Kidney tubule cell (primary cell): ENCODE results near the gene ANKRD13B.

Source experiments
- DNase-seq: peaks from one replicate; pipeline ENCODE4 v3.0.0-alpha.2; 2018; ENCODE audit warnings: low spot score

The ANKRD13B gene

DNA sequence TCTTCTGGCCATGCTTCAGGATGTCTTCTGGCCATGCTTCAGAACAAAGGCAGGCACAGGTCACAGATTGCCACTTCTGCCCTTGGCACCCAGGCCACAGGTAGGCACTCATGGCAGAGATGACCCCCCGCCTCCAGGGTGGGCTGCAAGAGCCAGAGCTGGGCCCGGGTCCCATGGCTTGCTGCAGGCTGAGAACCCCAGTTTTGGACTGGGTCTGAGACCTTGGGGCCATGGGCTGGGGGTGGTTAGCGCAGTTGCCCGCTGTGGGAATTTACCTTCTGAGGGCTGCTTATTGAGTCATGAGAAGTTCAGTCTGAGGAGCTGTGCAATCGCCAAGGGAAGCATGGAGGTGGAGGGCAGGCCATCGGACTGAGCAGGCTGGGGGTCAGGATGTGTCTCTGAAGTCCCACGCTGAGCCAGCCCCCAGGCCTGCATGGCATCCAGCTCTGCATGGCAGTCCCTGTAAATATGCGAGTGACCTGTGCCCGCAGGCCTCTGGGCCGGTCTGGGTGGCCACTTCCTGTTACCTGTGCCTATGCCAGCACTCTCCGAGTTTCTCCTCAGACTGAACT, 1.7 kb downstream of the ANKRD13B start:
- no peak for DNase-seq

DNA sequence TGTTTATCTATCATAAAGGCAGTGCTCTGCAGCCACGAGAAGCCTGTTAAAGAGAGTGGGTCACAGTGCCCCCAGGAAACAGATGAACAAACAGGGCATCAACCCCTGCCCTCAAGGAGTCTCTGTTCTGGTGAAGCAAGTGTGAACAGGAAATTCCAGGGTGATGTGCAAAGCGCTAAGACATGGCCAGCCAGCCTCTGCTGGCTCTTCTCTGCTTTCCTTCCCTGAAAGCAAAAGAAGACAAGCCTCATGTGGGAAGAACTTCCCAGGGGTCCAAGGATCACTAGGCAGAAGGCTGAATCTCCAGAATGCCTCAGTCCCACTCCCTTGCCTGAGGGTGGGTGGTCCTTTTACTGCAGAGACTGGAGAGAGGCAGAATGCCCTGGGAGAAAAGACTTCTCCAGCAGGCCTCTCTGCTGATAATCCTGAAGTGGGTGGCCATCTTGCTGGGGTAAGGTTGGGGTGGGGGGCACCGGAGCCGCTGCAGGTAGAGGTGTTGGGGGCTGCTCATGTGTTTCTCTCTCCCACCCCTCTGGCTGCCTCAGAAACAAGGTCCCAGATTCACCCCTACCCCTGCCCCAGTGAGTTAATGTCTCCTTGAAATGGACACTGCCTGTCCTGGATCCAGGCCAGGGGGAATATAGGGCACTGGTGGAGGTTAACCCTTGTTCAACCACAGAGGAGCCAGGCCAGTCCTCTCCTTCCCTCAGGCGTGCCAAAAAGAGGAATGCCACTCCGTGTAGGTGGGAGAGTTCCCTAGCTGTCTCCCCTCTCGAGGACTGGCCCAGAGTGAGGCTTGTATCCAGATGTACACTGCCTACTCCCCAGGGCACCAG, 2.4 kb downstream of the ANKRD13B start:
- peak; percentile 49 for DNase-seq

DNA sequence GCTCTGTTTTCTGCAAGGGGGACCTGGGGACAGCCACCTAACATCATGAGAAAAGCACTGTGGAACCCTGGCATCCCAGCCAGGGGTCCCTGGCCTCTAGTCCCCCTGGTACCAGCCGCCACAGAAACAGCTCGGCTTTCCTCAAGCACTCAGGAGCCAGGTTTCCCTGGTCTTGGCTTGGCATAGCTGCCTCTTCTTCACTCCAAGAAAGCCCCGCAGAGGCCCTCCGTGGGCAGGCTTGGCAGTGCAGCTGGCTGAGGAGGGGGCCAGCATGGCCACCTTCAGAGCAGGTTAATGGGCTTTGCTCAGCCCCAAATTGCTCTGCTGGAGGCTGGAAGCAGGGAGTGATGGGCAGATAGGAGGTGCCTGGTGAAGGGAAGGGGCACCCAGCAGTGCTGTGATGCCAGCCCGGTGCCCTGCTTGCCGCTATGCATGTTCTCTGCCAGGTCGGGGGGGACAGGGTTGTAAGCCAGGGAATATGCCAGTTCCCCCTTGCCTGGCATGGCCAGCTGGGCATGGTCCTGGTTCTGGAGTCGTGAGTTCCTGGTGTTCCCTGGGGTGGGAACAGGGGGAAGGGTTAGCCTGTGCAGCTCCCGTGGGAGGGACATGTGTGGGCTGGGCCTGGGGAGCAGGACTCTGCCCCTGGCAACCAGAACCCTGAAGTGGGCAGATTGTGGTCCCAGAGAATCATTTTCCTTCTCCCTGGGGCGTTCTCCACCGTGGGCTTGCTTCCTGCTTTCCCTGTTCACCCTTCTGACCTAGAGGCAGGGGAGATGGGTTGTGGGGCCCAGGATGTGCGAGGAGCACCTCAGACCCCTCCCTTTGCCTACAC, 3.2 kb downstream of the ANKRD13B start:
- no peak for DNase-seq

DNA sequence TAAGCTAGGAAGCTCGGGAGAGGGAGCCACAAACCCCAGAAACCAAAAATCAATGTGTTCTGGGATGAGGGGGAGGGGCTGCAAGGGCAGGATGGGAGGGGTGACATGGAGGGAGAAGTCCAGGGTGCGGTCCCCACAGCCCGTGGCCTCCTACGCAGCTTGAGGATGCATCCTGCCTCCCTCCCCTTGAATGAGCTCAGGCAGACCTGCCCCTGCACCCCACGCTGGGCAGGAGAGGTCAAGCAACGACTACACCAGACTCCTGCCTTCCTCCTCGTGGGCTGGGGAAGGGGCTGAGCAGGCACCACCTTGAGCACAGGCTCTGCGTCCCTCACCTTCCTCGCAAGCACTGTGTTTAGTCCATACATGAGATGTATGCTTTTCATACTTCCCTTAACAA, 3.9 kb downstream of the ANKRD13B start:
- no peak for DNase-seq

DNA sequence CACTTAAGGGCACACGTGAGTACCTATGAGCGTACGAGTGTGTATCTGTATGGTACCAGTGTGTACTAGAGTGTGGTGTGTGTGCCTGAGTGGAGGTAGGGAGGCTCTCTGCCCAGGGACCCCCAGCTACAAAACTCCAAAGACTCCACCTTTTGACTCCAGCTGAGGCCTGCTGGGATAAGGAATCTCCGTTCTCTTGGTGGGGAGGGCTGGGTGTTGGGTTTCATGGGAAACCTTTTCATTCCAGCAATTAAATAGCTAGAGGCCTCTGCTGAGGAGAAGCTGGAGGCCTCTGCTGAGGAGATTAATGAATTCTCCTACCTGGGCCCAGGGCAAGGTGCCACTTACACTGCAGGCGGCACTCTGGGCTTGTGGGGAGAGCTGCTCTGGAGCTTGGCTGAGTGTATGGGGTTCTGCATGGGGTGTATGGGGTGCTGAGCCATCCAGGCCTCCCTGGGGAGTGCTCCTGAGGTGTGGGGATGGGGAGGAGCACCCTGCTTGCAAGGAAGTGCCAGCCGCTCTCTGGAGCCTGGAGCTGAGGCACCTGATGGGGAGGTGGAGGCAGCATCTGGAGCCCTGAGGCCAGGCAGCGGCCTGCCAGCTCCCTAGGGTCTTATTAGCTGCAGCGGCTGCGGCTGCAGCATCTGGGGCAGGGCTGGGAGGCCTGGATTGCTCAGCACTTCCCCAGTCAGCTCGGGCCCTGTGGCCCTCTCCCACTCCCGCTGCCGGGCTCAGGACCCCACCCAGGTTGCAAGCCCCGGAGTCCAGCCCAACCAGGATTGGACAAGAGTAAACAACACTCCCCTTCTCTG, 4.6 kb downstream of the ANKRD13B start:
- no peak for DNase-seq

DNA sequence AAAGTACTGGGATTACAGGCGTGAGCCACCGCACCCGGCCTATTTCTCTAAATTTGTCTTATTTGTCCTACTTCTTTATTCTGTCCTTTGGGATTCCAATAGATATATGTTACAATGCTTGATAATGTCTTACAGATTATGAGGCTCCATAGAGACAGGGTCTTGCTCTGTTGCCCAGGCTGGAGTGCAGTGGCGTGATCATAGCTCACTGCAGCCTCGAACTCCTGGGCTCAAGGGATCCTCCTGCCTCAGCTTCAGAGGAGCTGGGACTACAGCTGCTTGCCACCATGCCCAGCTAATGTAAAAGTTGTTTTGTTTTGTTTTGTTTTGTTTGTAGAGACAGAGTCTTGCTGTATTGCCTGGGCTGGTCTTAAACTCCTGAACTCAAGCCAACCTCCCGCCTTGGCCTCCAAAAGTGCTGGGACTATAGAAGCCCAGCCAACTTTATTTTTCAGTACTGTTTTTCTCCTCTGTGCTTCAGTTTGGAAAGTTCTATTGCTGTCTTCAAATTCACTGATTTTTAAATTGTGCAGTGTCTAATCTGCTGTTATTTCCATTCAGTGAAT, 10.3 kb downstream of the ANKRD13B start:
- no peak for DNase-seq

DNA sequence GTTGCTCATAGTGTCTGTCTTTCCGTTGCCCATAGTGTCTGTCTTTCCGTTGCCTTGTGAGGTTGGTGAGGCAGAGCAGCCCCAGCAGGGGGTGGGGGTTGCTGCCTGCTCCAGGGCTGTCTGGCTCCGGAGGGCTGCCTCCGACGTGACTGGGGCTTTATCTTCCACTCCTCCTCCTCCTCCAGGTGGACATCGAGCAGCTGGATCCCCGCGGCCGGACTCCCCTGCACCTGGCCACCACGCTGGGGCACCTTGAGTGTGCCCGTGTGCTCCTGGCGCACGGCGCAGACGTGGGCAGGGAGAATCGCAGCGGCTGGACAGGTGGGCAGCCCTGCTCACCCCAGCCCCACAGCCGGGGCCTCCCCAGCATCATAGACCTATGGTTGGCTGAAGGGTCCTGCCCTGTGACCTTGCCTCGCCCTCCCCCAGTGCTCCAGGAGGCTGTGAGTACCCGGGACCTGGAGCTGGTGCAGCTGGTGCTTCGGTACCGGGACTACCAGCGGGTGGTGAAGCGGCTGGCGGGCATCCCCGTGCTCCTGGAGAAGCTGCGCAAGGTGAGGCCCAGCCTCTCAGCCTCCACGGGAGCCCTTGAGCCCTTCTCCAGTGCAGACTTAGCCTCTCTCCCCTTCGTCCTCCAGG, 14.7 kb downstream of the ANKRD13B start:
- no peak for DNase-seq

DNA sequence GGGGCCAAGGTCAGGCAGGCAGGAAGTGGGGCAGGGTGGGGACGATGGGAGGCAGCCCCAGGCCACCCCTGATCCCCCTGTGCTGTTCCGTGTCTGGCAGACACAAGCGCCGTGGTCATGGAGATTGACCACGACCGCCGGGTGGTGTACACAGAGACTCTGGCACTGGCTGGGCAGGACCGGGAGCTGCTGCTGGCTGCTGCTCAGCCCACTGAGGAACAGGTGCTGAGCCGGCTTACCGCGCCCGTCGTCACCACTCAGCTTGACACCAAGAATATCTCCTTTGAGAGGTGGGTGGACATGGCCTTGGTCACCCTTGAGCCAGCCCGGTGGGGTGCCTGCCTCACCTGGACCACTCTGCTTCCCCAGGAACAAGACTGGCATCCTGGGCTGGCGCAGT, 16.1 kb downstream of the ANKRD13B start:
- no peak for DNase-seq

DNA sequence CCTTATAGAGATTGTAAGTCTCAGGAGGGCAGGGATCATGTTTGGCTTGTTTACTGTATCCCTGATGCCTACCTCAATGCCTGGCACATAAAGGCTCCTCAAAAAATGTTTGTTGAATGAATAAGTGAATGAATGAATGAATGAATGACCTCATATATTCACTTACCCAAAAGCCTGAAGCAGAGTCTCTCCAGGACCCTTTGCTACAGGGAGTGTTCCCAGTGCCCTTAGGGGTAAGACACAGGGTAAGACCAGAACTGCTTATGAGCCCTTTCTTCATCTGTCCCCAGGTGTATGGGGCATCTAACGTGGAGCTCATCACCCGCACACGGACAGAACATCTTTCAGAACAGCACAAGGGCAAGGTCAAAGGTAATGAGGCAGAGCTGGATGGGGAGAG, 17.5 kb downstream of the ANKRD13B start:
- DNase-seq, result no peak

DNA sequence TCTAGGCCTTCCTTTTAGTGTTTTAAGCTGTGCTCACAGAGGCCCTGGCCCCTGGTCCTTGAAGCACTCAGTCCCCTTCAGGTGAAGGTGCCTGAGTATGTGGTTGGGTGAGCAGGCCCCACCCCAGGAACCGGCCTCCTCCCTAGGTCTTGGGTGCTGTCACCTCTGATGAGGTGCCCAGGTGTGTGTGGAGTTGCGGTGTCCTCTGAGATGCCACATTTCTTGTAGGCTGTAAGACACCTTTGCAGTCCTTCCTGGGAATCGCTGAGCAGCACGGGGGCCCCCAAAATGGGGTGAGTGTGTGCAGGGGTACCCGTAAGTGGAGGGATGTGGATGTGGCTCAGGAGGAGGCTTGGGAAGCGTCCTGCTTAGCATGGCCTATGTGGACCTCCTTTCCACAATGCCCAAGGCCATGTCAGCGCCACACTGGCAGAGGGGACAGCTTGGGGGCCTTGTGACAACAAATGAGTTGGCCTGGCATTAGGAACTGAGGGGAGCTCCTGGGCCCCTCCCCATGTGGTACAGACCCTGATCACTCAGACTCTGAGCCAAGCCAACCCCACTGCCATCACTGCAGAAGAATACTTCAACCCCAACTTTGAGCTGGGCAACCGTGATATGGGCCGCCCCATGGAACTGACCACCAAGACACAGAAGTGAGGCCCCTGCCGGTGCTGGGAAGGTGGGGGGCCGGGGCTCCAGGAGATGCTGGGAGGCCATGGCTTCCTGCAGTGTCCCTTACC, 18.6 kb downstream of the ANKRD13B start:
- no peak for DNase-seq

DNA sequence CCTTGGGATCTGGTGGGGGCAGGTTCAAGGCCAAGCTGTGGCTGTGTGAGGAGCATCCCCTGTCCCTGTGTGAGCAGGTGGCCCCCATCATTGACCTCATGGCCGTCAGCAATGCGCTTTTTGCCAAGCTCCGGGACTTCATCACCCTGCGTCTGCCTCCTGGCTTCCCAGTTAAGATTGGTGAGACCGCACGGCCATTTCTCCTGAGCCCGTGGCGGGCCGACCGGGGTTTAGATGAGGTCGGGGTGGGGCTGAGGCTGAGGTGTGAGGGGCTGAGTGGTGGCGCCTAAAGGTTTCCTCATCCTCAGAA, 19.1 kb downstream of the ANKRD13B start:
- DNase-seq, result no peak

DNA sequence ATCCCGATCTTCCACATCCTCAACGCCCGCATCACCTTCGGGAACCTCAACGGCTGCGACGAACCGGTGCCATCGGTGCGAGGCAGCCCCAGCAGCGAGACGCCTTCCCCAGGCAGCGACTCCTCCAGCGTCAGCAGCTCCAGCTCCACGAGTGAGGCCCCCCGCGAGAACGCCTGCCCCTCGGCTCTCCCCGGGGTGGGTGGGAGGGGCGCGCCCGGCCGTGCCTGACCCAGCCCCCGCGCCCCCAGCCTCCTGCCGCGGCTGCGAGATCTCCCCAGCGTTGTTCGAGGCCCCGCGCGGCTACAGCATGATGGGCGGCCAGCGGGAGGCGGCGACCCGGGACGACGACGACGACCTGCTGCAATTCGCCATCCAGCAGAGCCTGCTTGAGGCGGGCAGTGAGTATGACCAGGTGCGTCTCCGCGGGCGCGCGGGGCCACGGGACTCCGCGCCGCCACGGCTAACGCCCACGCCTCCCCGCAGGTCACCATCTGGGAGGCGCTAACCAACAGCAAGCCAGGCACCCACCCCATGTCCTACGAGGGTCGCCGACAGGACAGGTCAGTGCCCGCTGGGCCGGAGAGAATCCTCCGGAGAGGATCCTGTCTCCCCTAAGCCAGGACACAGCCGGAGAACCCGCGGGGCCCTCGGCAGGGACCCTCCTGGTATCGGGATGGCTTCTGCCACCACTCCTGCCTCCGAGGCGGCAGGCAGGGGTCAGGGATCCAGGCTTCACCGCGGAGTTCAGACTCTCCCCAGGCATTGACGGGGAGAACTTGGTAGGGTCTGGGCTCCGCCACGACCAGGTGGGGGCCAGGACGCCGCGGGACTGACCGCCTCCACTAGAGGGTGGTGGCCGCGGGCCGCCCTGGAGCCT, 19.7 kb downstream of the ANKRD13B start:
- no peak for DNase-seq

DNA sequence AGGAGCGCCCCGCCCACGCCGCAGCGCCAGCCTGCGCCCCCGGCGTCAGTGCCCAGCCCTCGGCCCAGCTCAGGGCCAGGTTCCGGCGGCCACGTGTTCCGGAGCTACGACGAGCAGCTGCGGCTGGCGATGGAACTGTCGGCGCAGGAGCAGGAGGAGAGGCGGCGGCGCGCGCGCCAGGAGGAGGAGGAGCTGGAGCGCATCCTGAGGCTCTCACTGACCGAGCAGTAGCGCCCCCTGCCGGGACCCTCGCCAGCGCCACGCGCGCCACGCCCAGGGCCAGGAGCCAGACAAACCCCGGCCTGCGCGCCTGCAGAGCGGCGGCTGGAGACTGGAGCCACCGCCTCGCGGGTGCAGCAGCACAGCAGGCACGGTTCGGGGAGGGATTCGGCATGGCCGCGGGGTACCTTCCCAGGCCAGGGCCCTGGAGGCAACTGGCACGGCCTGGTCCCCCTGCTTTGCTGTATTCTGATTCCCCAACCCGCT, 20.5 kb downstream of the ANKRD13B start:
- peak; percentile 89 for DNase-seq

DNA sequence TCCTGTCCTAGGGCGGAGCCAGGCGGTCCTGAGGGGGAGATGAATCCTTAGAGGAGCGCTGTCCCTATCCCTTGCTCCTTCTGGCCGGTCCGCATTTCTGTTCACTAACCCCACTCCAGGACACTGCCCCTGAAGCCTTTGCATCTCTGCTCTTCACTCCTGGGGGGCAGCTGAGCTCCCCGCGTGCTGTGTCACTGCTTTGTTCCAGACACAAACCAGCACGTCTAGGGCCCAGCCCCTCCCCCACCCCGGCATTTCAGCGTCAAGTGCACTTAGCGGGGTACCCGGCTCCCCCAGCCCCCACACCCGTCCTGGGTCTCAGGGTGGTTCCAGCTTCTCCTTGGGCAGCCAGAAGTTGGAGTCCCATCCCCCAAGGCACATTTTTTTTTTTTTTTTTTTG, 20.9 kb downstream of the ANKRD13B start:
- no peak for DNase-seq

DNA sequence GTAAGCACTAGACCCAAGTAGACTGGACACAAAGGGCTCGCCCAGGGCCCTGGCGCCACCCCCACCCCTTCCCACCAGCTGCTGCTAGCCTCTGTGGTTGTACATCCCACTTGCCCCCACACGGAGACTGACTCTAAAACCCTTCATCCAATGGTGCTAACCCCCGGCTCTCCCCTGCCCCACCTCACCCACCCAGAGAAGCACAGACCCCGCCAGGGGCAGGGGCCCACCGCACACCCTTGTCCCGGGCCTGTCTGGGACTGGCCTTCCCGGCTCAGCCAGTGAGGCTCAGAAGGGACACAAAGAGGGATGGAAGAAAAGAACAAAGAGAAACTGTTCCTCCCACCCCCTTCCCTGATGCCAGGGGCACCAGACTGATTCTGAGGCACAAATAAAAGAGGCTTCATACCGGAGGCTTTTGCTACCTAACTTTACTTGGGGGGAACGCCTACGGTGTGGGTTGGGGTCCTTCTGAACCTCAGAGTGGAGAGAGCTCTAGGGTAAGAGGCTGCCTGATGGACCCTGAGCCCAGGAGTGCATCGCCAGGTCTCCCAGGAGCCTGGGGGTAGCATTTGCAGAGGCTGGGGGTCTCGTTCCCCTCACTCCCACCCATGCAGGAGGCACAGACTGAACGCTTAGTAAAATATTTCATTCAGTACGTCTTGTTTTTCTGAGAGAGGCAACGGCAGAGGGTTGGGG, 21.6 kb downstream of the ANKRD13B start:
- no peak for DNase-seq

DNA sequence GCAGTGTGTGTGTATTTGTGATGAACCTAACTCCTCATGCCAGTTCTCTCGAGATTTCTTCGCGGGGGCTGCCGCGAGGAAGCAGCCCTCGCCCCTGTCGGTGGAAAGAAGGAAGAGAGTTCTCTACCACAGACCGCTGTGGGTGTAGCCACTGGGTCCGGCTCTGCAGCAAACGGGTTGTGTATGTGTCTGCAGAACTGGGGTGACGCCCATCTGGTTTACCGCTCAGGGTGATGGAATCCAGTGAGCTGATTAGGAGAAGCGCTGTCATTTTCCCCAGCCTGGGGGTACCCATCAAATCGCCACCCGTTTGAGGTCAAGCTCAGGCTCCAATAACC, 22.1 kb downstream of the ANKRD13B start:
- DNase-seq, result no peak

DNA sequence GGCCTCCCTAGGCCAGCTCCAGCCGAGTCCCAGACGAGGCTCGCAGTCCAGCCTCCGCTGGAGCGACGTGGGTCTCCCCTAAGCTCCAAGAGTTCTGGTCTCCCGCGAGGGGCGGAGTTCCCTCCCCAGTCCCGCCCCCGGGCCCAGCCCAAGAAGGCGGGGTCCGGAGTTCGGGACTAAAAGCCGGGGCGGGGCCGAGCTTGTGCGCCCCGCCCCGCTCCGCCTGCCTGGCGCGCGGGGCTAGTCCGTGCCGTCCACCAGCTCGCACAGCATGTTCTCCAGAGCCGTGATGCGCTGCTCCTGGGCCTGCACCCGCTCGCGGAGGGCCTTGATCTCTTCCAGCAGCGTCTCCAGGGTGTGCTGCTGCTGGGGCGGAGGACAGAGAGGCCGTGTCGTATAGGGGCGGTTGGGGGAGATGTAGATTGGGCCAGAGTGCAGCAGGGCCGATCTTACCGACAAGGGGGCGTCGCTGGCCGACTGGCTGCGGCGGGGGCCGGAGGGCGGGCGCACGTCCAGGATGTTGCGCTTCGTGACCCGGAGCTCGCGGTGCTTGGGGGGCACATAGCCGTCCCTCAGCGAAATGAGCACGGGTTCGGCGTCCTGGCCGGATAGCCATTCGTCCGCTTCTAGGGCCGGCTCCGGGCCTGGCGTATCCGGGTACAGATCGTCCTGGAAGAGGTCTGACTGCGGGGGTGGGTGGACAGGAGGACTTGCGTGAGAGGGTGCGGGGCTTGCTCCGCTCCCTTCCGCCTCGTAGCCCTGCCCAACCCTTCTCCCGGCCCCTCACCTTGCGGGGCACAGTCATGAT, 22.8 kb downstream of the ANKRD13B start:
- peak; percentile 80 for DNase-seq
